Ishikawa (cell line): ENCODE data around the gene ANKLE1.

Experiments
- CREB1 ChIP-seq: IDR thresholded peaks from 2 replicates; pipeline ENCODE4 v1.6.1; 2012; ENCODE audit warnings: low read depth
- EGR1 ChIP-seq: IDR thresholded peaks from 2 replicates; pipeline ENCODE4 v1.6.1; 2012
- EP300 ChIP-seq: IDR thresholded peaks from 2 replicates; pipeline ENCODE4 v1.6.1; 2012; ENCODE audit warnings: borderline replicate concordance
- FOXM1 ChIP-seq: IDR thresholded peaks from 2 replicates; pipeline ENCODE4 v1.6.1; 2012; ENCODE audit warnings: low read depth, borderline replicate concordance
- TAF1 ChIP-seq: IDR thresholded peaks from 2 replicates; pipeline ENCODE4 v1.6.1; 2012; ENCODE audit warnings: low read depth, mild to moderate bottlenecking
- YY1 ChIP-seq: IDR thresholded peaks from 2 replicates; pipeline ENCODE4 v1.6.1; 2012; ENCODE audit warnings: low read depth
- TF ChIP-seq, protein P1 (sequence below): IDR thresholded peaks from 2 replicates; pipeline ENCODE4 v1.6.1; 2012; ENCODE audit warnings: low read depth, mild to moderate bottlenecking
- TF ChIP-seq, protein P2 (sequence below): IDR thresholded peaks from 2 replicates; pipeline ENCODE4 v1.6.1; 2012

DNA sequence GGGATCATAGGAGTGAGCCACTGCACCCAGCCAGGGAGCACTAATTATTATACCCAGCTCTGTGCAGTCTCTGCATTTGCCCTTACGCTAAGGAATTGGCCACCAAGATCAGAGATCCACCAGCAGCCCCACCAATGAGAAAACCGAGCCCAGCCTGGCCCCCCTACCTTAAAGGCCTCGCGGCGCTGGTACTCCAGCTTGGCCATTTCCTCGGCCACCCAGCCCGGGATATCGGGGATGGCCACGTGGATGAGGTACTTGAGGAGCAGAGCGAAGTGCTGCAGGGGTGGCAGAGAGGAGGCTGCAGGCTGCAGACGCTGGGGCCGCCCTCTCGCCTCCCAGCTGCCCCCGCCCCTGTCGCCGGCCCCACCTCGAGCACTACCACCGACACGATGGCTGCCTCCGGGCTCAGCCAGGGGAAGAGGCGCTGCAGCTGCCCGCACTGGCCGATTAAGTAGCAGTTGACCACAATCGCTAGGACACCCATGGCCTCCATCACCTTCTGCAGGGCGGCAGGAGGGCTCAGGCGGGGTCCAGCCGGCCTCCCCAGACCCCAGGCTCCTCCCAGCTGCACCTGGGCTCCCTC, 45.5 kb downstream of the ANKLE1 start:
- TF ChIP-seq EGR1 = no peak
- TF ChIP-seq EP300 = no peak
- no peak for TF ChIP-seq CREB1
- no peak for TF ChIP-seq FOXM1
- TF ChIP-seq, protein P1, sequence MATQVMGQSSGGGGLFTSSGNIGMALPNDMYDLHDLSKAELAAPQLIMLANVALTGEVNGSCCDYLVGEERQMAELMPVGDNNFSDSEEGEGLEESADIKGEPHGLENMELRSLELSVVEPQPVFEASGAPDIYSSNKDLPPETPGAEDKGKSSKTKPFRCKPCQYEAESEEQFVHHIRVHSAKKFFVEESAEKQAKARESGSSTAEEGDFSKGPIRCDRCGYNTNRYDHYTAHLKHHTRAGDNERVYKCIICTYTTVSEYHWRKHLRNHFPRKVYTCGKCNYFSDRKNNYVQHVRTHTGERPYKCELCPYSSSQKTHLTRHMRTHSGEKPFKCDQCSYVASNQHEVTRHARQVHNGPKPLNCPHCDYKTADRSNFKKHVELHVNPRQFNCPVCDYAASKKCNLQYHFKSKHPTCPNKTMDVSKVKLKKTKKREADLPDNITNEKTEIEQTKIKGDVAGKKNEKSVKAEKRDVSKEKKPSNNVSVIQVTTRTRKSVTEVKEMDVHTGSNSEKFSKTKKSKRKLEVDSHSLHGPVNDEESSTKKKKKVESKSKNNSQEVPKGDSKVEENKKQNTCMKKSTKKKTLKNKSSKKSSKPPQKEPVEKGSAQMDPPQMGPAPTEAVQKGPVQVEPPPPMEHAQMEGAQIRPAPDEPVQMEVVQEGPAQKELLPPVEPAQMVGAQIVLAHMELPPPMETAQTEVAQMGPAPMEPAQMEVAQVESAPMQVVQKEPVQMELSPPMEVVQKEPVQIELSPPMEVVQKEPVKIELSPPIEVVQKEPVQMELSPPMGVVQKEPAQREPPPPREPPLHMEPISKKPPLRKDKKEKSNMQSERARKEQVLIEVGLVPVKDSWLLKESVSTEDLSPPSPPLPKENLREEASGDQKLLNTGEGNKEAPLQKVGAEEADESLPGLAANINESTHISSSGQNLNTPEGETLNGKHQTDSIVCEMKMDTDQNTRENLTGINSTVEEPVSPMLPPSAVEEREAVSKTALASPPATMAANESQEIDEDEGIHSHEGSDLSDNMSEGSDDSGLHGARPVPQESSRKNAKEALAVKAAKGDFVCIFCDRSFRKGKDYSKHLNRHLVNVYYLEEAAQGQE = no peak
- no peak for TF ChIP-seq TAF1
- no peak for TF ChIP-seq YY1
- TF ChIP-seq, protein P2, sequence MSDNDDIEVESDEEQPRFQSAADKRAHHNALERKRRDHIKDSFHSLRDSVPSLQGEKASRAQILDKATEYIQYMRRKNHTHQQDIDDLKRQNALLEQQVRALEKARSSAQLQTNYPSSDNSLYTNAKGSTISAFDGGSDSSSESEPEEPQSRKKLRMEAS = no peak
